ENCODE results near the gene ENOX1.
A peak's percentile ranks its signal among the peaks of the same experiment; 100 is the strongest.

Gene ENOX1

DNA sequence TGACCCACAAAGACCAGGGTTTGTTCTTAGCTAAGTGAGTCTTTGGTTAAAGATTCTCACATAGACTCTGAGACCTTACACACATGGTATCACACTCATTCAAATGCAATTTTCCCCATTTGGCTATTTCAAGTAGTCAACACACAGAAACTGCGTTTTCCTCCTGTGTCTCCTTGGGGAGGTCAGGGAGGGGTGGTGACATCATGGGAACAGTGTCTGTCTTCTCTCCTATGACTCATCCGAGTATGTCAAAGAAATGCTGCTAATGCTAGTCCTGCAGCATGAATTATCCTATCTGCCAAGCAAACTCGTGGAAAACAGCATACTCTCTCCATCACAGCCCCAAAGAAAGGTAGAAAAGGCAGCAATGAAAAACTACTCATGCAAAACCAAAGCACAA lies 100.2 kb downstream of the ENOX1 start:
- H2AFZ ChIP-seq (ENCODE audit: low read depth, low read length) = no peak overlapping the region
- H3K9me3 ChIP-seq (ENCODE audit: insufficient read depth, low read length) = no peaks in the 10 kb centered on the region
- no peak overlapping the region for H3K4me3 ChIP-seq (ENCODE audit: low read length)
- H3K27ac ChIP-seq (ENCODE audit: low read length) = no peak overlapping the region
- no peaks in the 10 kb centered on the region for H3K79me2 ChIP-seq (ENCODE audit: low read length)
- 0 out of 2 replicates have a peak, but pooled peaks cover 4% of the 10 kb centered on the region for H3K27me3 ChIP-seq (ENCODE audit: low read depth, low read length)
- no peaks in the 10 kb centered on the region for H3K36me3 ChIP-seq (replicated peaks; ENCODE audit: low read depth, low read length)
- H3K9ac ChIP-seq (ENCODE audit: low read length) = no peak overlapping the region
- no peaks in the 10 kb centered on the region for H4K20me1 ChIP-seq (ENCODE audit: insufficient read depth, low read length)
- peak overlapping the region; percentile 39 for H3K4me2 ChIP-seq (ENCODE audit: low read length)
- TF ChIP-seq, protein P1, sequence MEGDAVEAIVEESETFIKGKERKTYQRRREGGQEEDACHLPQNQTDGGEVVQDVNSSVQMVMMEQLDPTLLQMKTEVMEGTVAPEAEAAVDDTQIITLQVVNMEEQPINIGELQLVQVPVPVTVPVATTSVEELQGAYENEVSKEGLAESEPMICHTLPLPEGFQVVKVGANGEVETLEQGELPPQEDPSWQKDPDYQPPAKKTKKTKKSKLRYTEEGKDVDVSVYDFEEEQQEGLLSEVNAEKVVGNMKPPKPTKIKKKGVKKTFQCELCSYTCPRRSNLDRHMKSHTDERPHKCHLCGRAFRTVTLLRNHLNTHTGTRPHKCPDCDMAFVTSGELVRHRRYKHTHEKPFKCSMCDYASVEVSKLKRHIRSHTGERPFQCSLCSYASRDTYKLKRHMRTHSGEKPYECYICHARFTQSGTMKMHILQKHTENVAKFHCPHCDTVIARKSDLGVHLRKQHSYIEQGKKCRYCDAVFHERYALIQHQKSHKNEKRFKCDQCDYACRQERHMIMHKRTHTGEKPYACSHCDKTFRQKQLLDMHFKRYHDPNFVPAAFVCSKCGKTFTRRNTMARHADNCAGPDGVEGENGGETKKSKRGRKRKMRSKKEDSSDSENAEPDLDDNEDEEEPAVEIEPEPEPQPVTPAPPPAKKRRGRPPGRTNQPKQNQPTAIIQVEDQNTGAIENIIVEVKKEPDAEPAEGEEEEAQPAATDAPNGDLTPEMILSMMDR (IDR thresholded peaks at IDR 0.05; ENCODE audit: low read depth, low read length) = no peak
- TF ChIP-seq EZH2phosphoT487 (IDR thresholded peaks at IDR 0.05; ENCODE audit: low read depth) = no peak
- peaks cover 9% of the 10 kb centered on the region for H3K4me1 ChIP-seq (ENCODE audit: low read length)

DNA sequence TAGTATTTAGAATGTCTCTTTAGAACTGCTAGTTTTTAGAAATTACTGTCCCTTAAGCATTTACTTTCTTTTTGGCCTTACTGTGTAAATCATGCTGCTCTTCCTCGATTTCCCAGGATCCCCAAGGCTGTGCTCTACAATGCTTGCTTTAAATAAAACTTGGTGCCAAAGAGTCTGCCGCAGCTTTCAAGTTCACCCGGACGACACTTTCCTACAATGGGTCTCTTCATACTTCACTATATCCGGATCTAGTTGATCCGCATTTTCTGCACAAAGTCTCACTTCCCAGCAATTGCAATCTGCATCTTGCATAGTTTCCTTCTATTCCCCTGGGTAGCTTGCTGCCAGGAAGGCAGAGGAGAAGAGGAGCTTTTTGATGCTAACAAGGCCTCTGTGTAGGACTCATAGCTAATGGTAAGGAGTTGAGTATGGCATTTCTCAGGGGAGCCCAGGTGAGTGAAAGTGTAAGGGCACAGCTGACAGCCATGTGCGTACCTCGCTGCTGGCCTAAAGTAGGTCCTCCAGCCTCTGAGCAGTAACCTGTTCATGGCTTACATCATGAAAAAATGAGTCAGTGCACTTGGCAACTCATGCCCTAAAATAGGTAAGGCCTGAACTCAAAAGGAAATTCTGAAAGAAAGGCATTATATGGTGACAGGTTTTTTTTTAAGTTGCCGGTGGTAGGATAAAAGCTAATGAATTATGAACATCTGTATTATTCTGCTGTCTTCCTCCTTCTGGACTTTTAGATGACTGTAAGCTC lies 101.6 kb downstream of the ENOX1 start:
- no peaks in the 10 kb centered on the region for H3K36me3 ChIP-seq (replicated peaks; ENCODE audit: low read depth, low read length)
- no peaks in the 10 kb centered on the region for H3K79me2 ChIP-seq (ENCODE audit: low read length)
- H3K9me3 ChIP-seq (ENCODE audit: insufficient read depth, low read length) = no peaks in the 10 kb centered on the region
- TF ChIP-seq, protein P1 (IDR thresholded peaks at IDR 0.05; ENCODE audit: low read depth, low read length) = no peak
- TF ChIP-seq EZH2phosphoT487 (IDR thresholded peaks at IDR 0.05; ENCODE audit: low read depth) = no peak
- no peak overlapping the region for H2AFZ ChIP-seq (ENCODE audit: low read depth, low read length)
- H3K9ac ChIP-seq (ENCODE audit: low read length) = no peak overlapping the region
- H3K27ac ChIP-seq (ENCODE audit: low read length) = no peak overlapping the region
- no peaks in the 10 kb centered on the region for H3K27me3 ChIP-seq (ENCODE audit: low read depth, low read length)
- no peak overlapping the region for H3K4me2 ChIP-seq (ENCODE audit: low read length)
- no peaks in the 10 kb centered on the region for H4K20me1 ChIP-seq (ENCODE audit: insufficient read depth, low read length)
- H3K4me1 ChIP-seq (ENCODE audit: low read length) = peaks cover 9% of the 10 kb centered on the region
- H3K4me3 ChIP-seq (ENCODE audit: low read length) = no peak overlapping the region

DNA sequence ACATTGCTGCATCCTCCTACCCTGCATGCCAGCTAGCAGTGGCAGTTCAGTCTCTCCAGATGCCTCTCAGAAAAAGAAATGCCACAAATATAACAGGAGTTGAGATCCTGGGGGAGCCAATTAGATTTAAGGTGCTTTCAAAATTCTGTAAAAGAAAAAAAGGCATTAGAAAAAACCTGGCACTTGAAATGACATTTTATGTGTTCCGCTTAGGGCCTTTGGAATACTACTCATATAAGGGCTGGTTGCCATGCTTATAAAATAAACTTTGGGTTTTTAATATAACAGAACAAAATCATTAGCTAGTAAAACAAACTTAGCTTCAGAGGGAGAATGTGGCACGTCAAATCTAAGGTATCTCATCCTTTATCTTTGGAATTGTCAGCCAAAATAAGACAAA lies 104.1 kb downstream of the ENOX1 start:
- H3K36me3 ChIP-seq (replicated peaks; ENCODE audit: low read depth, low read length) = no peaks in the 10 kb centered on the region
- H2AFZ ChIP-seq (ENCODE audit: low read depth, low read length) = no peak overlapping the region
- no peak overlapping the region for H3K4me2 ChIP-seq (ENCODE audit: low read length)
- TF ChIP-seq, protein P1 (IDR thresholded peaks at IDR 0.05; ENCODE audit: low read depth, low read length) = no peak
- TF ChIP-seq EZH2phosphoT487 (IDR thresholded peaks at IDR 0.05; ENCODE audit: low read depth) = no peak
- no peak overlapping the region for H3K9ac ChIP-seq (ENCODE audit: low read length)
- H4K20me1 ChIP-seq (ENCODE audit: insufficient read depth, low read length) = no peaks in the 10 kb centered on the region
- no peaks in the 10 kb centered on the region for H3K9me3 ChIP-seq (ENCODE audit: insufficient read depth, low read length)
- no peak overlapping the region for H3K27ac ChIP-seq (ENCODE audit: low read length)
- H3K4me3 ChIP-seq (ENCODE audit: low read length) = no peak overlapping the region
- H3K4me1 ChIP-seq (ENCODE audit: low read length) = peaks cover 12% of the 10 kb centered on the region
- H3K79me2 ChIP-seq (ENCODE audit: low read length) = no peaks in the 10 kb centered on the region
- H3K27me3 ChIP-seq (ENCODE audit: low read depth, low read length) = no peaks in the 10 kb centered on the region

DNA sequence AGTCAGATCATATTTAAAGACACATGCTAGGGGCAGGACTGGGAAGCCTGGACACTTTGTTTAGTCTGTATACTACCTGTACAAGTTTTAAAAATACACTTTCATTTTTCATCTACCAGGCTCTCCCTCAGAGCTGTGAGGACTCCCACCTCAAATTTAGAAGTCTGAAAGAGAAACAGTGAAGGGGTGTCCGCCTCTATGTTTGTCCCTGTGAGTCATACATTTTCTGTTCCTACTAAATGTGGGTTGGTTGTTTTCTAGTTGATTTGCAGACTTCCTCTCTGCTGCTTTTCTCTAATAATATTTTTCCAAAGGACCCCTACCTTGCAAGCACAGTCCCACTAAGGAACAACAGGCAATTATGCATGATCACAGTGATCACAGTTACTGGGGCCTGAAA lies 110.5 kb downstream of the ENOX1 start:
- Histone ChIP-seq H3K27me3 (ENCODE audit: low read depth, low read length) (no peaks in the 10 kb centered on the region), H3K9me3 (ENCODE audit: insufficient read depth, low read length) (no peaks in the 10 kb centered on the region), H3K36me3 (replicated peaks; ENCODE audit: low read depth, low read length) (no peaks in the 10 kb centered on the region), H2AFZ (ENCODE audit: low read depth, low read length) (no peak overlapping the region), H3K9ac (ENCODE audit: low read length) (no peak overlapping the region), H3K4me2 (ENCODE audit: low read length) (peak overlapping the region; percentile 51), H3K4me3 (ENCODE audit: low read length) (peak overlapping the region; percentile 17), H3K79me2 (ENCODE audit: low read length) (no peaks in the 10 kb centered on the region), H4K20me1 (ENCODE audit: insufficient read depth, low read length) (no peaks in the 10 kb centered on the region), H3K27ac (ENCODE audit: low read length) (no peak overlapping the region), H3K4me1 (ENCODE audit: low read length) (peaks cover 25% of the 10 kb centered on the region)
- no peak for TF ChIP-seq EZH2phosphoT487 (IDR thresholded peaks at IDR 0.05; ENCODE audit: low read depth)
- TF ChIP-seq, protein P1 (IDR thresholded peaks at IDR 0.05; ENCODE audit: low read depth, low read length) = no peak
